ENCODE results near the gene RAC3.

RAC3 gene

DNA sequence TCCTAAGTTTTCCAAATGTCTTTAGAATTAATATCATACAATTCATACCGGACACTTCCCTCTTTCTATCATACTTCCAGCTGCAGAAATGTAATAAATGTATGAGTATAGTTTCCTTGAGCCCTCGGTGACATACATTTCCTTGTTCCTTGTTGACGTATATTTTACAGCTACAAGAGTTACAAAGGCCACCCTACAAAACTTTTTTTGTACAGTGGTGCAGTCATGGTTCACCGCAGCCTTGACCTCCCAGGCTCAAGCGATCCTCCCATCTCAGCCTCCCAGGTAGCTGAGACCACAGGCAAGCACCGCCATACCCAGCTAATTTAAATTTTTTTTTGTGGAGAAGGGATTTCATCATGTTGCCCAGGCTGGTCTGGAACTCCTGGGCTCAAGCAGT lies 41.3 kb downstream of the RAC3 start:
- no peak for DNase-seq (ENCODE audit: low read depth in 2 of 3, low spot score in 2 of 3)

DNA sequence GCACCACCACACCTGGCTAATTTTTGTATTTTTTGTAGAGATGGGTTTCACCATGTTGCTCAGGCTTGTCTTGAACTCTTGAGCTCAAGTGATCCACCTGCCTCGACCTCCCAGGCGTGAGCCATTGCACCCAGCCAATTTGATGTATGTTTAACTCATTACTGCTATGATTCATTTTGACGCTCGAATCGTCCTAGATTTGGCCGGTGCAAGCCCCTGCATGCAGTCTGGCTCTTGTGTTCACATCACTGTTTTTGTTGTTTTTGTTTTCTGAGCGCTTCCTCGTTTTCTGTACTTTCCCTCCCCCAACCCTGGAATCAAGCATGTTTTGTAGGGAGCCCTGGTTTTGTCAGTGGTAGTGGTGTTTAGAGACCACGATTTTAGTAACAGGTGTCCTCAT lies 42.0 kb downstream of the RAC3 start:
- no peak for DNase-seq (ENCODE audit: low read depth in 2 of 3, low spot score in 2 of 3)

DNA sequence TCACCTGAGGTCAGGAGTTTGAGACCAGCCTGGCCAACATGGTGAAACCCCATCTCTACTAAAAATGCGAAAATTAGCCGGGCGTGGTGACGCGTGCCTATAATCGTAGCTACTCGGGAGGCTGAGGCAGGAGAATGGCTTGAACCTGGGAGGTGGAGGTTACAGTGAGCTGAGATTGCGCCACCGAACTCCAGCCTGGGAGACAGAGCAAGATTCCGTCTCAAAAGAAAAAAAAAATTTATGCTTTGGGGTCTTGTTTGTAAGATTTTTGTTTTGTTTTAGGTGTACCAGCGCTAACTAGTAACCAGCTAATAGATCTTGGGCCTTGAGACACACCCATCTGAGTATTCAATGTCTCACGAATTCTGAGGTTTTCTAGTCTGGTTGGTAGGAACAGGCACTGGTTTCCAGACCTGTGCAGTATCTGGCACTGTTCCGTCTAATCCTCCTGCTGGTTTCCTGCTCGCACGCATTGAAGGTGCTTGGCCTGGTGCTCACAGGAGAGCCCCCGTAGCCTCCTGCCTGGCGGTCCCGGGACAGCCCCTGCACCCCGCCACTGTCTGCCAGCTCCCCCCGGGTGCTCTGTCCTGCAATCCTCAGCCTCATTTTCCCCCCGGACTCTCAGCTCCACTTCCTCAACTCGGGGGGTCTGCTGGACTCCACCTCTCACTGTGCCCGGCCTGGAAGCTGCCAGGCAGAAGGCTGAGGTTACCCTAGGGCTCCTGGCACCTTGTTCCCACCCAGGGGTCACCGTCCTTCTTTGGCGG lies 44.7 kb downstream of the RAC3 start:
- no peak for DNase-seq (ENCODE audit: low read depth in 2 of 3, low spot score in 2 of 3)

- no peak for DNase-seq (ENCODE audit: low read depth in 2 of 3, low spot score in 2 of 3)
Observed at GRCh38 chr17:82076785-82077591, 45.5 kb downstream of the RAC3 start.

GRCh38 chr17:82077617-82078358 lies 46.3 kb downstream of the RAC3 start:
- no peak for DNase-seq (ENCODE audit: low read depth in 2 of 3, low spot score in 2 of 3)

DNA sequence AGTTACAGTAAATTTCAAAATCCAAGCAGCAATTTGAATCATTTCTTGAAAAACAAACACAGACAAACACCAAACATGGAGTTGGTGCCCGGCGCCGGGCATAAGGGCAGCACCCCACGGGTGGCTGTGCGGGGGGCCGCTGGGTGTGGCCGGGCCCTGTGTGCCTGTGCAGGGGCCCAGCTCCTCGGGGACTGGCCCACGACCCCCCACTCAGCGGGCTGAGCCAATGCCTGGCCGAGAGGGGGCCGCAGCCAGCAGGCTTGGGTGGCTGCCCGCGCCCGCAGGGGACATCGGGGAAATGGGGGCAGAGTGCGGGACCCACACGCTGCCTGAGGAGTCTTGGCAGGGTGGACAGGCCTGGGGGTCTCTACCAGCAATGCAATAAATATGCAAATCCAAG lies 47.0 kb downstream of the RAC3 start:
- DNase-seq (ENCODE audit: low read depth in 2 of 3, low spot score in 2 of 3) = no peak

DNA sequence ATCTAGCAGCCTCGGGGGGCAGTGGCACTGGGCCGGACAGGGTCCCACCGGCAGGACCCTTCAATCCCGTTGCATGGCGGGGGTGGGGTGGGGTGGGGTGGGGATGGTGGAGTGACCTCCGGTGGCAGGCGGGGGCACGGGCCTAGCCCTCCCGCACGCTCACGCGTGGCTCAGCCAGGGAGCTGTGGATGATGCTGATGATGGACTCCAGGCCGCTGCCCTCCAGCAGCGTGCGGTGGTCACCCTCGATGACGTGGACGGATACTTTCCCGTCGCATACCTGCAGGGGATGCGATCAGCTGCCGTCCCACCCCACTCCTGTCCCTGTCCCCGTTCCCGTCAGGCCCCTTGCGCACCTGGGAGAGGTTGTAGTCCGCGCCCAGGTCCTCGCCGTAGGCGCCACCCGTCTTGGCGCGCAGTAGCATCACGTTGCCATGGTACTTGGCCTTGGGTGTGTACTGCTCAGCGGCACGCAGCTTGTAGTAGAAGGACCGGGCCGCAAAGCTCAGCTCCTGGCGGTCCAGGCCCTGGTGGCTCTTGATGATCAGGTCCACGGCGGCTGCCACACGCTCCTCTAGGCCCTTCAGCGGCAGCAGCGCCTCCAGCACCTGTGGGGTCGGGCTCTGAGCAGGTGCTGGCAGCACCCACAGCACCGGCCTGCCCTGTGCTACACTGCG lies 47.7 kb downstream of the RAC3 start:
- DNase-seq (ENCODE audit: low read depth in 2 of 3, low spot score in 2 of 3) = no peak

- DNase-seq (ENCODE audit: low read depth in 2 of 3, low spot score in 2 of 3) = no peak
Observed at GRCh38 chr17:82080048-82080788, 48.7 kb downstream of the RAC3 start.

- DNase-seq (ENCODE audit: low read depth in 2 of 3, low spot score in 2 of 3) = no peak
Observed at GRCh38 chr17:82080789-82081464, 49.4 kb downstream of the RAC3 start.

GRCh38 chr17:82081546-82081945 lies 50.1 kb downstream of the RAC3 start:
- no peak for DNase-seq (ENCODE audit: low read depth in 2 of 3, low spot score in 2 of 3)

DNA sequence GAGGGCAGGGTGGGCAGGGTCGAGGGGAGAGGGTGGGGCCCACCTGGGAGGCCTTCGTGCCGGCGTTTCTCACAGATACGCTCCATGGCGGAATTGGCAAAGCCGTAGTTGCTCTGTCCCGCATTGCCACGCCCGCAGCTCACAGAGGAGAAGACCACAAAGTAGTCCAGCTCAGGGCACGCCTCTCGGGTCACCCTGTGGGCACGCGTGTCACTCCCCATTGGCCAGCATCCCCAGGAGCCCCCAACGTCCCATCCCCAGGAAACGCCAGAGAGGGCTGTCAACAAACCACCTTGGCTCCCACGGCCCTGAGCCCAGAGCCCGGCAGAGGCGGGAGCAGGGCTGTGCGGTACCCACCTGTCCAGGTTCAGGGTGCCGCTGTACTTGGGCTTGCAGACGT lies 50.5 kb downstream of the RAC3 start:
- DNase-seq (ENCODE audit: low read depth in 2 of 3, low spot score in 2 of 3) = no peak

DNA sequence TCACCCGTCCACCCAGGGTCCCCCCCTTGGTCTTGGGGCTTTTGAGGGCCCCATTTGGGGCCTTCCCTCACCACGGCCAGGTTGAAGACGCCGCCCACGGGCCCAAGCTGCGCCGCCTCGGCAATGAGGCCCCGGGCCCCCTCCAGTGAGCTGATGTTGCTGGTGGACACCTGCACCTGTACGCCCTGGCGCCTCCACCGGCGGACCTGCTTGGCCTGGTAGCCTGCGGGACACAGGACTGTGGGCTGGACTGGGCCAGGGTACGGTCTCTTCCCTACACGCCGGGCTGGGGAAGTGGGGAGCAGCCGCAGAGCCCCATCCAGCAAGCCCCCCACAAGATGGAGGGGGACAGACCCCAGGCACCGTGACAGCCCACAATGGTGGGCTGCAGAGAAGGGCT lies 51.0 kb downstream of the RAC3 start:
- no peak for DNase-seq (ENCODE audit: low read depth in 2 of 3, low spot score in 2 of 3)

GRCh38 chr17:82083009-82083408 lies 51.5 kb downstream of the RAC3 start:
- no peak for DNase-seq (ENCODE audit: low read depth in 2 of 3, low spot score in 2 of 3)

Measured in activated CD8-positive, alpha-beta memory T cell treated with anti-CD3 and anti-CD28 coated beads for 48 hours (primary cell).